ENCODE data around the gene ATP1A1. TPM values are rescaled to one million over a fixed set of nuclear protein-coding genes. Genes with fewer than 3 reads are reported as not detected.

Gene ATP1A1
- total and polyA plus RNA-seq, 2 experiments from 2014 or later = 117 to 202 TPM

DNA sequence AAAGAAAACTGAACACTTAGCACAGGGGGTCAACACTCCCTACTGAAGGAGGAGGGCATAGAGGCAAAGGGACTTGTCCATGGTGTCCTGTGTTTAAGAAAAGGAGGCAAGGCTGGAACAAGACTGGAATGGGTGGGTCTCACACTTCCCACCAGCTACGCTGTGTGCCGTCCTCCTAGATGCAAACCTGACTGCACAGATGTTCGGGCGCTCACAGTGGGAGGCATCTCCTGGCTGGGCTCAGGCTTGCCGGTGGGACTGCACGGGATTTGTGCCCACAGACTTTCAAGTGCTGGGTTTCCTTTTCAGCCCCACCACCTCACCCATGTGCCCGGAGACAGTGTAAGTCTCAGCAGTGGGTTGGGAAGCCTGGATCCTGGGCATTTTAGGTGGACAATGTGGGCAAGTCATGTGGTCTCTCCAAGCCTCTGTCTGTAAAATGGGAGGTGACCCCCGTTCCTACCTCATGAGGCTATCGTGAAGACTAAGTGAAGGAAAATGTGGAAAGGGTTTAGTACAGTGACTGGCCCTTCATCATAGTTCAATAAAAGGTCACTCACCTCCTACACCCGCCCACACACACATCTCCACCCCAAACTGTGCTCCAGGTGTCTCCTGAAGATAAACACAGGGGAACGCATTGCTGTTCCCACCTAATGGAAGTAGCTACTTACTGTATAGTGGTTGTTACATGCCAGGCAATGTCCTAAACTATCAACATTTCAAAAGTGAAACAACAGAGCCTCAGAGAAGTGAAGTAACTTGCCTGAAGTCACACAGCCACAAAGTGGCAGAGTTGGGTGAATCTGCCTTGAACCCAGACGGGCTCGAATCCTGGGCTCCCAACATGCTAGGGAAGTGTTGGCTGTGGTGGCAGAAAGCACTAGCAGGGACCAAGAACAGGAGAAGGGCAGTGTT, 36.0 kb downstream of the ATP1A1 start:
- Mint-ChIP-seq H3K36me3 (ENCODE audit: low read depth) (peaks cover 33% of the 10 kb centered on the region), H3K4me3 (no peak overlapping the region), H3K4me1 (no peaks in the 10 kb centered on the region), H3K27ac (no peak overlapping the region), H3K9me3 (no peaks in the 10 kb centered on the region), H3K27me3 (ENCODE audit: insufficient read depth, low read depth, poor library complexity) (peaks cover 3% of the 10 kb centered on the region)
- no peak for DNase-seq (ENCODE audit: low spot score)
- H3K4me2 ChIP-seq = no peak overlapping the region
- H3K4me3 ChIP-seq = no peak overlapping the region
- no peaks in the 10 kb centered on the region for H3K79me2 ChIP-seq (replicated peaks; ENCODE audit: insufficient read depth)
- peaks cover 10% of the 10 kb centered on the region for H3K36me3 ChIP-seq (ENCODE audit: insufficient read depth)
- H2AFZ ChIP-seq = no peak overlapping the region
- H3F3A ChIP-seq (replicated peaks; ENCODE audit: low read depth) = no peaks in the 10 kb centered on the region
- 0 out of 2 replicates have a peak, but pooled peaks cover 1% of the 10 kb centered on the region for H4K20me1 ChIP-seq (replicated peaks; ENCODE audit: insufficient read depth)
- H3K4me1 ChIP-seq (ENCODE audit: insufficient read depth) = no peaks in the 10 kb centered on the region
- no peak for ATAC-seq
- H3K9me2 ChIP-seq (ENCODE audit: insufficient read depth) = no peaks in the 10 kb centered on the region
- H3K27me3 ChIP-seq (ENCODE audit: insufficient read depth) = no peaks in the 10 kb centered on the region
- TF ChIP-seq NANOG (IDR thresholded peaks at IDR 0.05; ENCODE audit: borderline replicate concordance) = no peak
- TF ChIP-seq EZH2phosphoT487 (IDR thresholded peaks at IDR 0.05; ENCODE audit: unreplicated experiment) = no peak
- TF ChIP-seq ZNF331 (CRISPR knock-in tag; IDR thresholded peaks at IDR 0.05; ENCODE audit: low read depth) = no peak
- TF ChIP-seq, protein P1, sequence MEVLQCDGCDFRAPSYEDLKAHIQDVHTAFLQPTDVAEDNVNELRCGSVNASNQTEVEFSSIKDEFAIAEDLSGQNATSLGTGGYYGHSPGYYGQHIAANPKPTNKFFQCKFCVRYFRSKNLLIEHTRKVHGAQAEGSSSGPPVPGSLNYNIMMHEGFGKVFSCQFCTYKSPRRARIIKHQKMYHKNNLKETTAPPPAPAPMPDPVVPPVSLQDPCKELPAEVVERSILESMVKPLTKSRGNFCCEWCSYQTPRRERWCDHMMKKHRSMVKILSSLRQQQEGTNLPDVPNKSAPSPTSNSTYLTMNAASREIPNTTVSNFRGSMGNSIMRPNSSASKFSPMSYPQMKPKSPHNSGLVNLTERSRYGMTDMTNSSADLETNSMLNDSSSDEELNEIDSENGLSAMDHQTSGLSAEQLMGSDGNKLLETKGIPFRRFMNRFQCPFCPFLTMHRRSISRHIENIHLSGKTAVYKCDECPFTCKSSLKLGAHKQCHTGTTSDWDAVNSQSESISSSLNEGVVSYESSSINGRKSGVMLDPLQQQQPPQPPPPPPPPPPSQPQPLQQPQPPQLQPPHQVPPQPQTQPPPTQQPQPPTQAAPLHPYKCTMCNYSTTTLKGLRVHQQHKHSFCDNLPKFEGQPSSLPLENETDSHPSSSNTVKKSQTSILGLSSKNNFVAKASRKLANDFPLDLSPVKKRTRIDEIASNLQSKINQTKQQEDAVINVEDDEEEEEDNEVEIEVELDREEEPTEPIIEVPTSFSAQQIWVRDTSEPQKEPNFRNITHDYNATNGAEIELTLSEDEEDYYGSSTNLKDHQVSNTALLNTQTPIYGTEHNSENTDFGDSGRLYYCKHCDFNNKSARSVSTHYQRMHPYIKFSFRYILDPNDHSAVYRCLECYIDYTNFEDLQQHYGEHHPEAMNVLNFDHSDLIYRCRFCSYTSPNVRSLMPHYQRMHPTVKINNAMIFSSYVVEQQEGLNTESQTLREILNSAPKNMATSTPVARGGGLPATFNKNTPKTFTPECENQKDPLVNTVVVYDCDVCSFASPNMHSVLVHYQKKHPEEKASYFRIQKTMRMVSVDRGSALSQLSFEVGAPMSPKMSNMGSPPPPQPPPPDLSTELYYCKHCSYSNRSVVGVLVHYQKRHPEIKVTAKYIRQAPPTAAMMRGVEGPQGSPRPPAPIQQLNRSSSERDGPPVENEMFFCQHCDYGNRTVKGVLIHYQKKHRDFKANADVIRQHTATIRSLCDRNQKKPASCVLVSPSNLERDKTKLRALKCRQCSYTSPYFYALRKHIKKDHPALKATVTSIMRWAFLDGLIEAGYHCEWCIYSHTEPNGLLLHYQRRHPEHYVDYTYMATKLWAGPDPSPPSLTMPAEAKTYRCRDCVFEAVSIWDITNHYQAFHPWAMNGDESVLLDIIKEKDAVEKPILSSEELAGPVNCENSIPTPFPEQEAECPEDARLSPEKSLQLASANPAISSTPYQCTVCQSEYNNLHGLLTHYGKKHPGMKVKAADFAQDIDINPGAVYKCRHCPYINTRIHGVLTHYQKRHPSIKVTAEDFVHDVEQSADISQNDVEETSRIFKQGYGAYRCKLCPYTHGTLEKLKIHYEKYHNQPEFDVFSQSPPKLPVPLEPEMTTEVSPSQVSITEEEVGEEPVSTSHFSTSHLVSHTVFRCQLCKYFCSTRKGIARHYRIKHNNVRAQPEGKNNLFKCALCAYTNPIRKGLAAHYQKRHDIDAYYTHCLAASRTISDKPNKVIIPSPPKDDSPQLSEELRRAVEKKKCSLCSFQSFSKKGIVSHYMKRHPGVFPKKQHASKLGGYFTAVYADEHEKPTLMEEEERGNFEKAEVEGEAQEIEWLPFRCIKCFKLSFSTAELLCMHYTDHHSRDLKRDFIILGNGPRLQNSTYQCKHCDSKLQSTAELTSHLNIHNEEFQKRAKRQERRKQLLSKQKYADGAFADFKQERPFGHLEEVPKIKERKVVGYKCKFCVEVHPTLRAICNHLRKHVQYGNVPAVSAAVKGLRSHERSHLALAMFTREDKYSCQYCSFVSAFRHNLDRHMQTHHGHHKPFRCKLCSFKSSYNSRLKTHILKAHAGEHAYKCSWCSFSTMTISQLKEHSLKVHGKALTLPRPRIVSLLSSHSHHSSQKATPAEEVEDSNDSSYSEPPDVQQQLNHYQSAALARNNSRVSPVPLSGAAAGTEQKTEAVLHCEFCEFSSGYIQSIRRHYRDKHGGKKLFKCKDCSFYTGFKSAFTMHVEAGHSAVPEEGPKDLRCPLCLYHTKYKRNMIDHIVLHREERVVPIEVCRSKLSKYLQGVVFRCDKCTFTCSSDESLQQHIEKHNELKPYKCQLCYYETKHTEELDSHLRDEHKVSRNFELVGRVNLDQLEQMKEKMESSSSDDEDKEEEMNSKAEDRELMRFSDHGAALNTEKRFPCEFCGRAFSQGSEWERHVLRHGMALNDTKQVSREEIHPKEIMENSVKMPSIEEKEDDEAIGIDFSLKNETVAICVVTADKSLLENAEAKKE (CRISPR knock-in tag; IDR thresholded peaks at IDR 0.05) = no peak
- TF ChIP-seq, protein P2, sequence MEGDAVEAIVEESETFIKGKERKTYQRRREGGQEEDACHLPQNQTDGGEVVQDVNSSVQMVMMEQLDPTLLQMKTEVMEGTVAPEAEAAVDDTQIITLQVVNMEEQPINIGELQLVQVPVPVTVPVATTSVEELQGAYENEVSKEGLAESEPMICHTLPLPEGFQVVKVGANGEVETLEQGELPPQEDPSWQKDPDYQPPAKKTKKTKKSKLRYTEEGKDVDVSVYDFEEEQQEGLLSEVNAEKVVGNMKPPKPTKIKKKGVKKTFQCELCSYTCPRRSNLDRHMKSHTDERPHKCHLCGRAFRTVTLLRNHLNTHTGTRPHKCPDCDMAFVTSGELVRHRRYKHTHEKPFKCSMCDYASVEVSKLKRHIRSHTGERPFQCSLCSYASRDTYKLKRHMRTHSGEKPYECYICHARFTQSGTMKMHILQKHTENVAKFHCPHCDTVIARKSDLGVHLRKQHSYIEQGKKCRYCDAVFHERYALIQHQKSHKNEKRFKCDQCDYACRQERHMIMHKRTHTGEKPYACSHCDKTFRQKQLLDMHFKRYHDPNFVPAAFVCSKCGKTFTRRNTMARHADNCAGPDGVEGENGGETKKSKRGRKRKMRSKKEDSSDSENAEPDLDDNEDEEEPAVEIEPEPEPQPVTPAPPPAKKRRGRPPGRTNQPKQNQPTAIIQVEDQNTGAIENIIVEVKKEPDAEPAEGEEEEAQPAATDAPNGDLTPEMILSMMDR (conservative IDR thresholded peaks at IDR 0.05; ENCODE audit: low read depth in 2 of 2) = no peak
- no peak for TF ChIP-seq CREB1 (CRISPR knock-in tag; IDR thresholded peaks at IDR 0.05; ENCODE audit: low read depth)
- TF ChIP-seq POLR2AphosphoS5 (IDR thresholded peaks at IDR 0.05; ENCODE audit: low read depth) = no peak
- TF ChIP-seq, protein P3, sequence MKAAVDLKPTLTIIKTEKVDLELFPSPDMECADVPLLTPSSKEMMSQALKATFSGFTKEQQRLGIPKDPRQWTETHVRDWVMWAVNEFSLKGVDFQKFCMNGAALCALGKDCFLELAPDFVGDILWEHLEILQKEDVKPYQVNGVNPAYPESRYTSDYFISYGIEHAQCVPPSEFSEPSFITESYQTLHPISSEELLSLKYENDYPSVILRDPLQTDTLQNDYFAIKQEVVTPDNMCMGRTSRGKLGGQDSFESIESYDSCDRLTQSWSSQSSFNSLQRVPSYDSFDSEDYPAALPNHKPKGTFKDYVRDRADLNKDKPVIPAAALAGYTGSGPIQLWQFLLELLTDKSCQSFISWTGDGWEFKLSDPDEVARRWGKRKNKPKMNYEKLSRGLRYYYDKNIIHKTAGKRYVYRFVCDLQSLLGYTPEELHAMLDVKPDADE (IDR thresholded peaks at IDR 0.05) = no peak
- TF ChIP-seq, protein P4, sequence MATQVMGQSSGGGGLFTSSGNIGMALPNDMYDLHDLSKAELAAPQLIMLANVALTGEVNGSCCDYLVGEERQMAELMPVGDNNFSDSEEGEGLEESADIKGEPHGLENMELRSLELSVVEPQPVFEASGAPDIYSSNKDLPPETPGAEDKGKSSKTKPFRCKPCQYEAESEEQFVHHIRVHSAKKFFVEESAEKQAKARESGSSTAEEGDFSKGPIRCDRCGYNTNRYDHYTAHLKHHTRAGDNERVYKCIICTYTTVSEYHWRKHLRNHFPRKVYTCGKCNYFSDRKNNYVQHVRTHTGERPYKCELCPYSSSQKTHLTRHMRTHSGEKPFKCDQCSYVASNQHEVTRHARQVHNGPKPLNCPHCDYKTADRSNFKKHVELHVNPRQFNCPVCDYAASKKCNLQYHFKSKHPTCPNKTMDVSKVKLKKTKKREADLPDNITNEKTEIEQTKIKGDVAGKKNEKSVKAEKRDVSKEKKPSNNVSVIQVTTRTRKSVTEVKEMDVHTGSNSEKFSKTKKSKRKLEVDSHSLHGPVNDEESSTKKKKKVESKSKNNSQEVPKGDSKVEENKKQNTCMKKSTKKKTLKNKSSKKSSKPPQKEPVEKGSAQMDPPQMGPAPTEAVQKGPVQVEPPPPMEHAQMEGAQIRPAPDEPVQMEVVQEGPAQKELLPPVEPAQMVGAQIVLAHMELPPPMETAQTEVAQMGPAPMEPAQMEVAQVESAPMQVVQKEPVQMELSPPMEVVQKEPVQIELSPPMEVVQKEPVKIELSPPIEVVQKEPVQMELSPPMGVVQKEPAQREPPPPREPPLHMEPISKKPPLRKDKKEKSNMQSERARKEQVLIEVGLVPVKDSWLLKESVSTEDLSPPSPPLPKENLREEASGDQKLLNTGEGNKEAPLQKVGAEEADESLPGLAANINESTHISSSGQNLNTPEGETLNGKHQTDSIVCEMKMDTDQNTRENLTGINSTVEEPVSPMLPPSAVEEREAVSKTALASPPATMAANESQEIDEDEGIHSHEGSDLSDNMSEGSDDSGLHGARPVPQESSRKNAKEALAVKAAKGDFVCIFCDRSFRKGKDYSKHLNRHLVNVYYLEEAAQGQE (IDR thresholded peaks at IDR 0.05; ENCODE audit: unreplicated experiment) = no peak
- no peak for TF ChIP-seq ZNF114 (CRISPR knock-in tag; IDR thresholded peaks at IDR 0.05)
- TF ChIP-seq EZH2 (IDR thresholded peaks at IDR 0.05; ENCODE audit: low read depth, unreplicated experiment) = no peak
- no peak for TF ChIP-seq STAT1 (IDR thresholded peaks at IDR 0.05; ENCODE audit: unreplicated experiment)
- TF ChIP-seq JUNB (IDR thresholded peaks at IDR 0.05; ENCODE audit: unreplicated experiment) = no peak
- H3K27ac ChIP-seq (ENCODE audit: low read depth) = no peak overlapping the region
